Stomach smooth muscle (tissue), 2 donors: ENCODE results near the gene NFIA.
A peak's percentile ranks its signal among the peaks of the same experiment; 100 is the strongest.

ENCODE experiments used
- H3K27ac ChIP-seq: one replicate; pipeline ENCODE4 v1.7.0; 2013; ENCODE audit warnings: mild to moderate bottlenecking, low read length, inconsistent platforms
- H3K27me3 ChIP-seq, 2 donors: one replicate each; pipeline ENCODE4 v1.7.0; 2013; ENCODE audit warnings: low read length in 2 of 2; ENCODE audit not compliant: insufficient read depth in 2 of 2, control insufficient read depth in 1 of 2
- H3K36me3 ChIP-seq, 2 donors: one replicate each; pipeline ENCODE4 v1.7.0; 2013; ENCODE audit warnings: low read length in 2 of 2; ENCODE audit not compliant: control insufficient read depth in 2 of 2, insufficient read depth in 2 of 2
- H3K4me1 ChIP-seq: one replicate; pipeline ENCODE4 v1.7.0; 2013; ENCODE audit warnings: low read length; ENCODE audit not compliant: control insufficient read depth, insufficient read depth
- H3K4me3 ChIP-seq, 2 donors: one replicate each; pipeline ENCODE4 v1.7.0; 2013; ENCODE audit warnings: low read length in 2 of 2
- H3K9ac ChIP-seq, 2 donors: one replicate each; pipeline ENCODE4 v1.7.0; 2013; ENCODE audit warnings: low read length in 2 of 2, mild to moderate bottlenecking in 1 of 2
- H3K9me3 ChIP-seq, 2 donors: one replicate each; pipeline ENCODE4 v1.7.0; 2013; ENCODE audit warnings: low read length in 2 of 2; ENCODE audit not compliant: control insufficient read depth in 2 of 2
- donor health status: healthy.
- donor health status: Pancreatic carcinoma.

Gene NFIA

DNA sequence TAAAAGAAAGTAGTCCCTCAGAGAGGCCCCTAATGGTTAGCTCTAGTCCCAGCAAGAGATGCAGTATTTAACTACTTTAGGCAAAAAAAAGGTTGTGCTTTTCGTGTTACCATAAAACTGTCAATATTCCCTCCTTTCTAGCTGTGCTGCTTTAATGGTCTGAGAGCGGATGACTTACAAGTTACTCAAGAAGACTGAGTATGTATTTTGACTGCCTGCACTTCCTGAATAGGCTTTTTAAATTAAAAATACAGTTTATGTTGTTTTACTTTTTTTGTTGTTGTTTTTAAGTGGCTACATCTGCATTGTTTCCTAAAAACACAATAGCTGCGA is 152.2 kb downstream of the NFIA start:
- Histone ChIP-seq H3K27me3 (no peaks in the 10 kb centered on the region), H3K4me3 (no peak overlapping the region), H3K9me3 (no peaks in the 10 kb centered on the region), H3K9ac (no peak overlapping the region), H3K4me1 (no peaks in the 10 kb centered on the region), H3K36me3 (no peaks in the 10 kb centered on the region), H3K27ac (no peak overlapping the region)

DNA sequence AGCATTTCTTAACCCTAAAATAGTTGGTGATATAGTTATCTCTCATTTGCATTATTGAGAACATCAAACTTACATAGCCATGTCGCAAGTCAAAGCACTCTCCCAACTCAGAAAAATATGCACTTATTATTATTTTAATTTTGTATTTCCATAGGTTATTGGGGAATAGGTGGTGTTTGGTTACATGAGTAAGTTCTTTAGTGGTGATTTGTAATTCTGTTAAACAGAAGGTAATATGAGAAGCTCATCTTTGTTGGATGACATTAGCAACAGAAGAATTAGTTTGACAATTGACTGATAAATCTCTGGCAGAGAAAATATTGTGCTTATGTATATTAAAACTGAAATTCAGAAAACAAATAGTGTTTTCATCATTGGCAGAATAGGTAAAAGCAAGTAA is 154.8 kb downstream of the NFIA start:
- Histone ChIP-seq H3K9ac (no peak overlapping the region), H3K27me3 (no peaks in the 10 kb centered on the region), H3K4me1 (peaks cover 7% of the 10 kb centered on the region), H3K4me3 (no peak overlapping the region), H3K9me3 (no peaks in the 10 kb centered on the region), H3K36me3 (no peaks in the 10 kb centered on the region), H3K27ac (no peak overlapping the region)

DNA sequence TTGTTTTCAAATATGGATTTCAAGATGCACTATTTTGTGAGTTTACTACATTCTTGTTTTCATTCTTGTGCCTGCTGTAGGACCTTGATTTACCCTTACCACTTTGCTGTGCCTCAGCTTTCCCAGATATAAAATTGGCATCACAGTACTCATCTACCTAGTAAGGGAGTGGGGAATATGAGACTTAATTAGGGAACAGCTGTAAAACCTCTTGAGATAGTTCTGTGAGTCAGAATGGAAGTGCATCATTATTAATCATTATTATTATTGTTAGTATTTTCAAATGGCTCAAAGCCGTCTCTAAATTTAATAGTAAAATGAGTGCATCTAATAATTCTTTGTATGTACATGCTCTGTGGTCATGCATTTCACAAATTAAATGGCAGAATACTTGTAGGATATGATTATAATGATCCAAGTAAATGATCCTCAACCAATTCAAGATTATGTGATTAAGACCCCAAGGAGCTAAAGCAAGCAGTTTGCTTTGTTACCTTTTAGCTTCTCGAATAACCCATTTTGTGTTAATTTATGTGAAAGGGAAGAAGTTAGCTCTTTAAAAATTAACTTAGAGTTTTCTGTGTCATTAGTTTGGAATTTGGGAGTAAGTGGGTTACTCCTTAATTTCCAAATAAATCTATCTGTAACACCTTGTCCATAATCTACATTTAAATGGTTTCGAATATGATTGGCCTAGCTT is 155.4 kb downstream of the NFIA start:
- Histone ChIP-seq H3K27me3 (no peaks in the 10 kb centered on the region), H3K4me3 (no peak overlapping the region), H3K9me3 (no peaks in the 10 kb centered on the region), H3K4me1 (peaks cover 7% of the 10 kb centered on the region), H3K36me3 (no peaks in the 10 kb centered on the region), H3K27ac (no peak overlapping the region), H3K9ac (no peak overlapping the region)

DNA sequence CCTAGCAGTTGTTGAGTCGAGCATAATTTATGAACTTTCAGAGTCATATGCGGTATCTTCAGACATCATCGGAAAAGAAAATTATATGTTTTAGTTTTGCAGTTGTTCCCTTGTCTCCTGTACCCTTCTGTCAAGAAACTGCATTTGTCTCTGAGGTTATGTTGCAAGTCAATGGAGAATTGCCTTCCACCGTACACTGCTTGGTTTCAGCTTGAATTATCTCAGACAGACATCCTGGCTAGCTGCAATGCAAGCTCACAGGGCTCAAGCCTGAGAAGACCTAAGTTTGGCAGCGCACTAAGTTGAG is 156.0 kb downstream of the NFIA start:
- Histone ChIP-seq H3K9ac (no peak overlapping the region), H3K4me3 (no peak overlapping the region)

DNA sequence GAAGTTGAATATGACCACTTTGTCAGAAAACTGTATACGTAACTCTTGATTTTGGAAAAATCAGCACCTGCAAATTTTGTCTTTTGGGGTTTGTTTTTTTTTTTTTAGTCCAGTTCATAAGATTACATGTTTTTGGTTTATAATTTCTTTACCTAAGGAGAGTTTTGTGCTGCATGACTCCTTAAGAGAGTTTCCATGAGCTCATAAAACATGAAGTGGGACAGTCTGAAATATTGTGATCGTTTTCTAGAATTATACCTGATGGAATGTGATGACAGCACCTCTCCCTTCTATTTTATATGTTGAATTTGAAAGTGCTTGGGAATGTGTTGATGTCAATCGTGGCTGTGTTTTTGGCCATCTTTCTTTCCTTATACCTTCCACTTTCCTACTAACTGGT is 158.5 kb downstream of the NFIA start:
- Histone ChIP-seq H3K36me3 (no peaks in the 10 kb centered on the region), H3K4me1 (peaks cover 13% of the 10 kb centered on the region), H3K4me3 (peak overlapping the region; percentile 32 to 58), H3K9ac (peak overlapping the region in 1 of 2 donors; percentile 6), H3K27me3 (no peaks in the 10 kb centered on the region), H3K27ac (peak overlapping the region; percentile 50), H3K9me3 (no peaks in the 10 kb centered on the region)

More for the DNA sequence above, 156.0 kb downstream of the NFIA start:
- Histone ChIP-seq H3K36me3 (no peaks in the 10 kb centered on the region), H3K27ac (no peak overlapping the region), H3K9me3 (no peaks in the 10 kb centered on the region), H3K4me1 (peaks cover 7% of the 10 kb centered on the region), H3K27me3 (no peaks in the 10 kb centered on the region)

DNA sequence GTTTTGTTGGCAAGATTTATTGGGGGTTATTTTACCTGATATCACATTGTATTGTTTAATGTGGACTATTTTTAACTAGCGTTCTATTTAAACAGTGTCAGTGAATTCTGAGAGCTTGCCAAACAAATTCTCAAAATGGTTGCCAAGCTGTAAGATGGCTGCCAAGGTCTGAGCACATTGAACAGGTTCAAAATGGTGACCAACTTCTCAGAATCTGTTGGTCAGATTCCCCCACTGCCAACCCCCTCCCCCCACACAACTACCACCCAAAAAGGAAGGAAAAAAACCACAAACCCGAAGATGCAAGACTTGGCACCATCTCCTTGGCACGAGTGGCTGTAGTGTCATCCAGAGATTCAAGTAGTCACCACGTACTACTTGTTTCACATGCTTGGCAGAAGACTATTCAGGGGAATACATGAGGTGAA is 159.1 kb downstream of the NFIA start:
- Histone ChIP-seq H3K27ac (peak overlapping the region; percentile 50), H3K36me3 (no peaks in the 10 kb centered on the region), H3K9ac (peak overlapping the region in 1 of 2 donors; percentile 56), H3K9me3 (no peaks in the 10 kb centered on the region), H3K4me3 (peak overlapping the region; percentile 49 to 58), H3K27me3 (no peaks in the 10 kb centered on the region), H3K4me1 (peaks cover 13% of the 10 kb centered on the region)

DNA sequence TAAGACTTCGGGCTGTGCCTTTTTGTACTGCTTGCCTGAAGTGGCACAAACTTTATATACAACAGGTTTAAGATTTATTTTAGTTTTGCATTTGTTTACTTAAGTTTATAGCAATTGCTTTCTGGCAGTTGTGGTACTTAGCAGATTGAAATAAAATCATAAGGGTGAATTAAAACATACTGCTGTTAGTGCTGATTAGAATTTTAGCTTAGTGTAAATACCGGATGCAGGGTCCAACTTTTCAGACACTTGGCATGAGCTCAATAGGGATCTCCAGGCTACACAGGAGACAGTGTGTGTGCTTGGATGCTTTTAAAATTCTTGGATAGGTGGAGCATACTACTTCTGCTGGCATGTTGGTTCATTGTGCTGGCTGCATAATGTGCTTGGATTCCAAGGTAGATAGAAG is 159.6 kb downstream of the NFIA start:
- peak overlapping the region in 1 of 2 donors; percentile 56 for H3K9ac ChIP-seq
- H3K27ac ChIP-seq = peak overlapping the region; percentile 50
- H3K9me3 ChIP-seq = no peaks in the 10 kb centered on the region
- H3K27me3 ChIP-seq = no peaks in the 10 kb centered on the region
- no peaks in the 10 kb centered on the region for H3K36me3 ChIP-seq
- H3K4me3 ChIP-seq = peak overlapping the region; percentile 49 to 58
- peaks cover 13% of the 10 kb centered on the region for H3K4me1 ChIP-seq

DNA sequence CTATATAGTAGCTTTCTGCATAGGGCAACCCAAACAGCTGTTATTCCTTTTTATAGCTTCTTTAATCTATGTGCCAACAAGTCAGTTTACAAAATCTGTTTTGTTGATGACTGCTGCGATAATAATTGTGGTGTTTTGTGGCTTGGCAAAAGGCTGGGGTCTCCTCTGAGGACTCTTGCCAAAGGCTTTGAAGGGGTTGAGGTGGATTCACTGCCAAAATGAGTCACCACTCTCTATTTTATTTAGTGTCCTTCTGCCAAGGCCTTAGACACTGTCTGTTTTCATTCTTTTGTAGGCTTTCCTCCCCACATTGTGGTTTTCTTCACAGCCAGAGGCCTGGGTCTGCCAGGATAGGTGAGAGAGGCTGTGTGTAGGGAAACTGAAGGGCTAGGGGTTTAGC is 161.8 kb downstream of the NFIA start:
- H3K36me3 ChIP-seq = no peaks in the 10 kb centered on the region
- no peak overlapping the region for H3K4me3 ChIP-seq
- no peaks in the 10 kb centered on the region for H3K9me3 ChIP-seq
- peaks cover 15% of the 10 kb centered on the region for H3K4me1 ChIP-seq
- H3K27ac ChIP-seq = peak overlapping the region; percentile 47
- no peaks in the 10 kb centered on the region for H3K27me3 ChIP-seq
- no peak overlapping the region for H3K9ac ChIP-seq

DNA sequence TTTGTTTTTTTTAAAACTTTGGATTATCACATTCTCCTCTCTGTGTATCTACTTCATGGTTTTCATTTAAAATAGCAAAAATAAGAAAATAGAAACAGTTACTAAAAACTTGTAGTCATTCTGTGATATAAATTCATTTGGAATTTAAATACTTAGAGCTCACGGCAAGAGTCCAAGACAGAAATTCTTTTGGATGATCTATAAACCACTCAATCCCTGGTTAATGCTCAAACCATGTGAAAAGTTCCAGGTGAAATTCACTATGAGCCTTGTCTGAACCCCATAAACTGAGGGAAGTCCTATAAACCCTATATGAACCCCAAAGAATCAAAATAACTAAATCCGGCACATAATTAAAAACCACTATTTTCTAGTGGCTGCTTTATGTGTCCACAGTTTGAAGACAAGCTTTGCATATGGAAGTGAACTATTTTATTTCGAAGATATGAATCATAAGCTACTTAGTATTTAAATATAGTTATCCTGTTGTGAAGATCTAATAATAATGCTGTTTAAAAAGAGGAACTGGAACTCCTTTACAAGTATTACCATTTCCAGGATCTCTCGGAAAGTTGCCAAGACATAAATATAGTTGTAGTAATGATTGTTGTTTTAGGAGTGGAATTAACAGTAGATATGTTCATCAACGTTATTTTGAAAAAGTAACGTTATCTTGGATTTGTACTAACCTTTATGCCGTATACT is 163.5 kb downstream of the NFIA start:
- Histone ChIP-seq H3K36me3 (no peaks in the 10 kb centered on the region), H3K27ac (no peak overlapping the region), H3K9me3 (no peaks in the 10 kb centered on the region), H3K27me3 (no peaks in the 10 kb centered on the region), H3K9ac (no peak overlapping the region), H3K4me1 (peaks cover 15% of the 10 kb centered on the region), H3K4me3 (no peak overlapping the region)

DNA sequence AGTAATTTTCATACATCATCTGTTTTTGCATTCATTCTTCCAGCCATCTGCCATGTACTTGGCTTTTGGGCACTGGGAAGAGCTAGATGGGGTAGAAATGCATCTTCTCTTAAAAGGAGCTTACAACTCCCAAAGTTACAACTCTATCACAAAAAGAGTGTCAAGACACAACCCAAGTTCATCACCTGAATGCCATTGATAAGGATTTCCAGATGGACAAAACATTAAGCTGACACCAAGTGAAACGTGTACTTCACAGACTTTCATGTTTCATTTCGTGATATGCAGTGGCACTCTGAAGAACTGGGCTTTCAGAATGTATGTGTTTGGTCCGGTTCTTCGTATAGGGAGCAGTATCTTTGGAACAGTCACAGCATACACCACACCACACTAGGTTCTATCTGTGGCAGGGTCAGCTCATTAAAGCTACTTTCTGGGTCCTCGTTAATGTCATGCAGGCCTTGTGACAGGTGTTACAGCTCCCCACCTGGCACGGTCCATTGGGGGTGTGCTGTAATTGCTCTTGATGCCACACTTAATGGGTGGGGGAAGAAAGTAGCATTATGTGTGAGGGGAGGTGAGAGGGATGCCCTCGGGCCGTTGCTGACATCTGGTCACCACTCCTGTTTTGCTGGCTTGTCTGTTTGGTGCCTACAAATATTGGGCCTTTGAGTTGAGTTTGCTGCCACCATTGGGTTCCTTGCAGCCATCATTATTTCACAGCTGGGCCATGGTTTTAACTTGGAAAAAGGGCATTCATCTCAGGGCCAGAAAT is 164.9 kb downstream of the NFIA start:
- H3K9me3 ChIP-seq = no peaks in the 10 kb centered on the region
- no peak overlapping the region for H3K4me3 ChIP-seq
- H3K9ac ChIP-seq = no peak overlapping the region
- H3K27ac ChIP-seq = no peak overlapping the region
- H3K4me1 ChIP-seq = peaks cover 8% of the 10 kb centered on the region
- H3K36me3 ChIP-seq = no peaks in the 10 kb centered on the region
- no peaks in the 10 kb centered on the region for H3K27me3 ChIP-seq
